Breast epithelium (tissue), 3 donors: ENCODE data around the gene RABGAP1L.

Source experiments
- POLR2A ChIP-seq: fragments of 450-650 bp; IDR thresholded peaks from one replicate; pipeline ENCODE4 v1.6.1; 2016; ENCODE audit warnings: antibody characterized with exemption, mild to moderate bottlenecking, moderate library complexity
- POLR2AphosphoS5 ChIP-seq, 3 donors: sonication (generic); formaldehyde crosslinking; IDR thresholded peaks; one replicate each; pipeline ENCODE4 v1.6.1; 2017; ENCODE audit warnings: antibody characterized with exemption in 3 of 3
- TF ChIP-seq, protein P1 (sequence below), 3 donors: fragments of 450-650 bp; IDR thresholded peaks; one replicate each; pipeline ENCODE4 v1.5.1; 2016 to 2017; ENCODE audit warnings: antibody characterized with exemption in 3 of 3, mild to moderate bottlenecking in 3 of 3, moderate library complexity in 3 of 3

DNA sequence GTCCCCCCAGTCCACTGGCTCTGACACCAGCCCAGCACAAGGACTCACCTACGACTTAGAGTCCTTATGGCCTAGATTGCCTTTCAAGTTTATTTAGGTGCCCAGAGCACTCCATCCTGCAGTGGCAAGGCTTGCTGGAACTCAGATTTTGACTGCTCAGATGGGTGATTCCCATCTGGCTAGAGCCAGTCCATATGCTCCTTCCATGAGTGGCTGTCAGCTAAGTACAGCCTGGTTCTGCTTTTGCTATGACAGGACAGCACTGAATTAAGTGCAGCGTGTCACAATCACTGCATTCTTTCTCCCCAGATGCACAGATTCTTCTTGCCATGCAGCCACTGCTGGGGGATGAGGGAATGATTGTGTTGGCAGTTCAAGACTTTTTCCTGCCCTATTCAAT is 332.3 kb downstream of the RABGAP1L start:
- TF ChIP-seq POLR2AphosphoS5 (IDR thresholded peaks at IDR 0.05) (no peak), POLR2A (no peak)
- TF ChIP-seq, protein P1, sequence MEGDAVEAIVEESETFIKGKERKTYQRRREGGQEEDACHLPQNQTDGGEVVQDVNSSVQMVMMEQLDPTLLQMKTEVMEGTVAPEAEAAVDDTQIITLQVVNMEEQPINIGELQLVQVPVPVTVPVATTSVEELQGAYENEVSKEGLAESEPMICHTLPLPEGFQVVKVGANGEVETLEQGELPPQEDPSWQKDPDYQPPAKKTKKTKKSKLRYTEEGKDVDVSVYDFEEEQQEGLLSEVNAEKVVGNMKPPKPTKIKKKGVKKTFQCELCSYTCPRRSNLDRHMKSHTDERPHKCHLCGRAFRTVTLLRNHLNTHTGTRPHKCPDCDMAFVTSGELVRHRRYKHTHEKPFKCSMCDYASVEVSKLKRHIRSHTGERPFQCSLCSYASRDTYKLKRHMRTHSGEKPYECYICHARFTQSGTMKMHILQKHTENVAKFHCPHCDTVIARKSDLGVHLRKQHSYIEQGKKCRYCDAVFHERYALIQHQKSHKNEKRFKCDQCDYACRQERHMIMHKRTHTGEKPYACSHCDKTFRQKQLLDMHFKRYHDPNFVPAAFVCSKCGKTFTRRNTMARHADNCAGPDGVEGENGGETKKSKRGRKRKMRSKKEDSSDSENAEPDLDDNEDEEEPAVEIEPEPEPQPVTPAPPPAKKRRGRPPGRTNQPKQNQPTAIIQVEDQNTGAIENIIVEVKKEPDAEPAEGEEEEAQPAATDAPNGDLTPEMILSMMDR (IDR thresholded peaks at IDR 0.05), result no peak
